Heart left ventricle (tissue), 16 donors: Measurements from ENCODE around the gene SUPT3H. TPM values are rescaled to one million over a fixed set of nuclear protein-coding genes. Genes with fewer than 3 reads are reported as not detected.
"Not testable (repeated sequence)": the region's sequence is repeated elsewhere in the genome, so short reads cannot be mapped to it uniquely, and the experiment has no call there.

Source experiments
- ATAC-seq, 4 donors: fragments of 200-7000 bp; cut with Tn5 transposase; one replicate each; pipeline ENCODE4 v1.9.1; 2020 to 2022; ENCODE audit warnings: moderate library complexity in 4 of 4, mild to moderate bottlenecking in 3 of 4, moderate number of reproducible peaks in 1 of 4
- DNase-seq, 5 donors: peaks; one replicate each; pipeline ENCODE4 v3.0.0-alpha.2; 2020
- H3K27ac ChIP-seq, 12 donors: fragments of 200-600 bp; sonication (generic) in 4 of 12; one replicate each; pipeline versions ENCODE4 v1.5.0 to v1.8.0; 2016 to 2022; ENCODE audit warnings: mild to moderate bottlenecking in 2 of 12
- H3K27me3 ChIP-seq, 9 donors: fragments of 200-600 bp; sonication (generic) in 2 of 9; one replicate each; pipeline versions ENCODE4 v1.5.1 to v1.8.0; 2016 to 2022; ENCODE audit warnings: mild to moderate bottlenecking in 3 of 9
- H3K36me3 ChIP-seq, 9 donors: fragments of 200-600 bp; sonication (generic) in 2 of 9; one replicate each; pipeline versions ENCODE4 v1.5.0 to v1.8.0; 2018 to 2022; ENCODE audit warnings: mild to moderate bottlenecking in 2 of 9
- H3K4me1 ChIP-seq, 12 donors: fragments of 200-600 bp; sonication (generic) in 4 of 12; one replicate each; pipeline versions ENCODE4 v1.5.0 to v1.8.0; 2016 to 2022; ENCODE audit warnings: mild to moderate bottlenecking in 3 of 12
- H3K4me3 ChIP-seq, 12 donors: fragments of 200-600 bp; sonication (generic) in 4 of 12; one replicate each; pipeline versions ENCODE4 v1.5.0 to v1.8.0; 2017 to 2022; ENCODE audit warnings: mild to moderate bottlenecking in 9 of 12, moderate library complexity in 4 of 12
- H3K9me3 ChIP-seq, 12 donors: fragments of 200-600 bp; sonication (generic) in 4 of 12; one replicate each; pipeline versions ENCODE4 v1.5.0 to v1.8.0; 2016 to 2022; ENCODE audit warnings: mild to moderate bottlenecking in 1 of 12
- POLR2A ChIP-seq, 2 donors: fragments of 450-650 bp; IDR thresholded peaks; one replicate each; pipeline ENCODE4 v1.6.1; 2017; ENCODE audit warnings: antibody characterized with exemption in 2 of 2, mild to moderate bottlenecking in 2 of 2, moderate library complexity in 2 of 2
- WGBS, 4 donors: extraction: QIAGEN DNeasy Blood & Tissue Kit in 2 of 4; methylation state at CpG; one replicate each; pipeline versions ENCODE4 v1.1.5 to v1.1.7; 2013 to 2018; 5-methylcytosine and 5-hydroxymethylcytosine counted together
- intact Hi-C, 10 donors: fragments of 100-400 bp; cut with DNase I; formaldehyde crosslinking; loops; one replicate each; pipeline versions ENCODE4 v1.11.1 to v1.14.2; 2022
- polyA plus RNA-seq, 2 donors: library from polyadenylated mRNA; stranded (reverse); fragments of 200-250 nt; gene quantifications; one replicate each; pipeline ENCODE4 v1.2.3, GENCODE V29; 2013
- total RNA-seq, 9 donors: library from RNA; depleted of rRNA in 2 of 9; stranded (reverse); fragments of >200 nt in 2 of 9; fragmentation: NEBNext Ultra II Directional in 3 of 9; extraction: Animal tissue kit (Norgen Biotek cat#: 25700) in 3 of 9; gene quantifications; one replicate each; pipeline versions ENCODE4 v1.1.0 to v1.2.4, GENCODE V29; 2016 to 2023
- TF ChIP-seq, protein P1 (sequence below), 12 donors: fragments of 200-600 bp; sonication (generic) in 4 of 12; IDR thresholded peaks; one replicate each; pipeline versions ENCODE4 v1.5.0 to v1.8.0; 2018 to 2022; ENCODE audit warnings: antibody characterized with exemption in 12 of 12, mild to moderate bottlenecking in 5 of 12
- donor health status: ischemic (EF 13 %, LVEDD 7.1; RV severe dilation, severe dysfunction).
- donor health status: healthy with polysubstance abuse.
- donor health status: DM: no; HTN: yes; CAD: no.
- donor health status: DM: no; HTN: no; CAD: no.
- donor health status: ischemic (EF 25% LVEDD 6.9; RV normal size, moderate dysfunction).
- donor health status: ischemic (EF 25% LVEDD 5.7; RV mildly dilated, moderate dysfunction).
- donor health status: healthy.
- donor health status: DM: yes; HTN: yes; CAD: no.
- donor health status: ischemic (EF 35%, LVEDD 5.7; RV mildly dilated, moderate dysfunction).
- donor health status: nonischemic (EF 11% LVEDD 7.7; RV severe dilation, severe dysfunction).
- donor health status: DM: yes; HTN: yes; CAD: no.
- donor health status: PGD.
- donor health status: ischemic (EF 29% LVEDD 5.4; RV normal size, mild dysfunction).
- donor health status: nonischemic (EF 23%, LVEDD 6.1; RV moderate dilation, normal function).

The SUPT3H gene
- total and polyA plus RNA-seq, 11 donors = 1.5 to 8.1 (median 4.1) TPM

DNA sequence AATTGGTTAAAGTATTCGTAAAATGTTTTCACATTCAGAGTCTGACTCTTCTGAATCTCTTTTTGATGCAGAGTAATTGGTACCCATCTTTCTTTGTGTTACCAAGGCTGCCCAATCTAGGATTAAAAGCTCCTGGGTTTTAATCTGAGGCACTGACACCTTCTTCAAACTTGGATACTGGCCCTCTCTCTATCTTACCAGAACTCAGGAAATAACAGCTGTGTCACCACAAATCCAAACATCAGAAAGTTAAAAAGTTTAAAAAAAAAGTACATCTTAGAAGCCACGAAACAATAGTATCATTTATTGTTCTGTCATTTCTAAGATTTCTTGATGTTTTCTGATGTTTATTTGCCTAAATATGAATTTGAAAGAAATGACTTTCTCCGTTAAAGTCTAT is 305.1 kb downstream of the SUPT3H start:
- no peak for ATAC-seq
- intact Hi-C loops = no loop called here
- H3K4me3 ChIP-seq = no peak overlapping the region
- 63 to 87% (median 83%) methylated on average over 3 of the region's 3 CpGs for WGBS, 4 donors
- no peaks in the 10 kb centered on the region for H3K36me3 ChIP-seq
- DNase-seq = no peak
- H3K27ac ChIP-seq = no peak overlapping the region
- H3K27me3 ChIP-seq = no peaks in the 10 kb centered on the region
- TF ChIP-seq POLR2A (IDR thresholded peaks at IDR 0.05) = no peak
- TF ChIP-seq, protein P1, sequence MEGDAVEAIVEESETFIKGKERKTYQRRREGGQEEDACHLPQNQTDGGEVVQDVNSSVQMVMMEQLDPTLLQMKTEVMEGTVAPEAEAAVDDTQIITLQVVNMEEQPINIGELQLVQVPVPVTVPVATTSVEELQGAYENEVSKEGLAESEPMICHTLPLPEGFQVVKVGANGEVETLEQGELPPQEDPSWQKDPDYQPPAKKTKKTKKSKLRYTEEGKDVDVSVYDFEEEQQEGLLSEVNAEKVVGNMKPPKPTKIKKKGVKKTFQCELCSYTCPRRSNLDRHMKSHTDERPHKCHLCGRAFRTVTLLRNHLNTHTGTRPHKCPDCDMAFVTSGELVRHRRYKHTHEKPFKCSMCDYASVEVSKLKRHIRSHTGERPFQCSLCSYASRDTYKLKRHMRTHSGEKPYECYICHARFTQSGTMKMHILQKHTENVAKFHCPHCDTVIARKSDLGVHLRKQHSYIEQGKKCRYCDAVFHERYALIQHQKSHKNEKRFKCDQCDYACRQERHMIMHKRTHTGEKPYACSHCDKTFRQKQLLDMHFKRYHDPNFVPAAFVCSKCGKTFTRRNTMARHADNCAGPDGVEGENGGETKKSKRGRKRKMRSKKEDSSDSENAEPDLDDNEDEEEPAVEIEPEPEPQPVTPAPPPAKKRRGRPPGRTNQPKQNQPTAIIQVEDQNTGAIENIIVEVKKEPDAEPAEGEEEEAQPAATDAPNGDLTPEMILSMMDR (IDR thresholded peaks at IDR 0.05) = no peak
- H3K4me1 ChIP-seq = peaks cover 0 to 13% (median 0%) of the 10 kb centered on the region in 12 donors
- peaks cover 0 to 2% (median 0%) of the 10 kb centered on the region in 12 donors for H3K9me3 ChIP-seq

DNA sequence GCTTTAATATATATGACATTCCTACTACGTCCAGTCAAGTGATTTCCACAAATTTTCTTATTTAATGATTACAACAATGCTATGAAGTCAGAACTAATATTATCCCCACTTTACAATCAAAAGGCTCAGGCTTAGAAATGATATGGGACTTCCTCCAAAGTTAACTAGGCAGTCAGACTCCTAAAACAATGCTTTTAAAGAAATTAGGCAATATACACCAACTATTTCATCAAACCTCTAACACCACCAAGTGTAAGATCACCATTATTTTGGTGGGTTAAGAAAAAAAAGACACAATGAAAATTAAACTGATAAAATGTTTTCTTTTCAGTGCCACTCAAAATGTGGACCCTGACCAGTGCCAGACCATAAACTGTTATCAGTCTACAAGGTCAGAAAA is 305.7 kb downstream of the SUPT3H start:
- Histone ChIP-seq H3K4me3 (no peak overlapping the region), H3K27me3 (no peaks in the 10 kb centered on the region), H3K9me3 (no peaks in the 10 kb centered on the region), H3K36me3 (no peaks in the 10 kb centered on the region), H3K4me1 (peaks cover 0 to 13% (median 0%) of the 10 kb centered on the region in 12 donors), H3K27ac (no peak overlapping the region)
- no peak for TF ChIP-seq POLR2A (IDR thresholded peaks at IDR 0.05)
- TF ChIP-seq, protein P1 (IDR thresholded peaks at IDR 0.05) = no peak
- WGBS, 4 donors = 78 to 95% (median 85%) methylated on average over 1 of the region's 1 CpG
- DNase-seq (no peak), ATAC-seq (no peak)
- intact Hi-C loops = no loop called here

DNA sequence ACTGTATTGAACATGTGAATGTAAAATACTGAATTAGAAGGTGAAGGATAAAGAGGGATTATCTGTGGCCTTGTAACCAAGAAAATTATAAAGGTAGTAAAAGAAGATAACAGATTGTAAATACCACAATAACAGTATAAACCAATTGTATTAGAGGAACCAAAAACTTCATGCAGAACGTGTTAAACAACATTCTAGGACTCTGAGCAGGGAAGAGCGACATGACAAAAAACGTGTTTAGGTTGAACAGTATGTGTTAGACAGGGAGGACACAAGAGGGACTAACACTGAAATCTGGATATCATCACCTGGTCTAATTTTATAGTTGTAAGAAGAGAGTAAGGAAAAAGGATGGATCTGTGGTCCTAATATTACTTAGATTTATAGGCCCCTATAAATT is 308.6 kb downstream of the SUPT3H start:
- ATAC-seq (no peak), DNase-seq (no peak)
- Histone ChIP-seq H3K27ac (no peak overlapping the region), H3K9me3 (no peaks in the 10 kb centered on the region), H3K4me3 (no peak overlapping the region), H3K36me3 (no peaks in the 10 kb centered on the region), H3K27me3 (no peaks in the 10 kb centered on the region), H3K4me1 (peaks cover 0 to under 1% (median 0%) of the 10 kb centered on the region in 12 donors)
- intact Hi-C loops = no loop called here
- WGBS, 4 donors = 85 to 91% (median 87%) methylated on average over 3 of the region's 3 CpGs
- TF ChIP-seq, protein P1 (IDR thresholded peaks at IDR 0.05) = no peak
- TF ChIP-seq POLR2A (IDR thresholded peaks at IDR 0.05) = no peak

DNA sequence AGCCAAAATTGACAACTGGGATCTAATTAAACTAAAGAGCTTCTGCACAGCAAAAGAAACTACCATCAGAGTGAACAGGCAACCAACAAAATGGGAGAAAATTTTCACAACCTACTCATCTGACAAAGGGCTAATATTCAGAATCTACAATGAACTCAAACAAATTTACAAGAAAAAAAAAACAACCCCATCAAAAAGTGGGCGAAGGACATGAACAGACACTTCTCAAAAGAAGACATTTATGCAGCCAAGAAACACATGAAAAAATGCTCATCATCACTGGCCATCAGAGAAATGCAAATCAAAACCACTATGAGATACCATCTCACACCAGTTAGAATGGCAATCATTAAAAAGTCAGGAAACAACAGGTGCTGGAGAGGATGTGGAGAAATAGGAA is 310.3 kb downstream of the SUPT3H start:
- H3K27me3 ChIP-seq, intact Hi-C loops, H3K4me1 ChIP-seq, ATAC-seq, H3K9me3 ChIP-seq, H3K4me3 ChIP-seq, DNase-seq, H3K27ac ChIP-seq, H3K36me3 ChIP-seq: not testable (repeated sequence)
- WGBS, 4 donors = 100% methylated on average over 1 of the region's 1 CpG; no CpG with 5 or more reads in 2 of the 4 donors

DNA sequence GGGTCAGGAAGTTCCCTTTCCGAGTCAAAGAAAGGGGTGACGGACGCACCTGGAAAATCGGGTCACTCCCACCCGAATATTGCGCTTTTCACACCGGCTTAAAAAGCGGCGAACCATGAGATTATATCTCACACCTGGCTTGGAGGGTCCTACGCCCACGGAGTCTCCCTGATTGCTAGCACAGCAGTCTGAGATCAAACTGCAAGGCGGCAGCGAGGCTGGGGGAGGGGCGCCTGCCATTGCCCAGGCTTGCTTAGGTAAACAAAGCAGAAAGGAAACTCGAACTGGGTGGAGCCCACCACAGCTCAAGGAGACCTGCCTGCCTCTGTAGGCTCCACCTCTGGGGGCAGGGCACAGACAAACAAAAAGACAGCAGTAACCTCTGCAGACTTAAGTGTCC is 315.1 kb downstream of the SUPT3H start:
- intact Hi-C loops, H3K27me3 ChIP-seq, DNase-seq, H3K36me3 ChIP-seq, H3K4me1 ChIP-seq, H3K27ac ChIP-seq, H3K4me3 ChIP-seq, ATAC-seq: not testable (repeated sequence)
- H3K9me3 ChIP-seq = peaks cover 0 to 14% (median 0%) of the 10 kb centered on the region in 12 donors
- 76 to 89% (median 85%) methylated on average over 13 to 15 of the region's 15 CpGs for WGBS, 4 donors
